ENCODE measurements around the gene CCDC30. TPM values are rescaled to one million over a fixed set of nuclear protein-coding genes. Genes with fewer than 3 reads are reported as not detected.

The CCDC30 gene
- 1.3 to 3.2 TPM (median 2.8 TPM) in 3 replicates for total RNA-seq
- long read RNA-seq, partial matches to known transcripts: 0 of 5 reads
- long read RNA-seq, other reads (novel, unspliced or antisense): 5 of 5 reads

DNA sequence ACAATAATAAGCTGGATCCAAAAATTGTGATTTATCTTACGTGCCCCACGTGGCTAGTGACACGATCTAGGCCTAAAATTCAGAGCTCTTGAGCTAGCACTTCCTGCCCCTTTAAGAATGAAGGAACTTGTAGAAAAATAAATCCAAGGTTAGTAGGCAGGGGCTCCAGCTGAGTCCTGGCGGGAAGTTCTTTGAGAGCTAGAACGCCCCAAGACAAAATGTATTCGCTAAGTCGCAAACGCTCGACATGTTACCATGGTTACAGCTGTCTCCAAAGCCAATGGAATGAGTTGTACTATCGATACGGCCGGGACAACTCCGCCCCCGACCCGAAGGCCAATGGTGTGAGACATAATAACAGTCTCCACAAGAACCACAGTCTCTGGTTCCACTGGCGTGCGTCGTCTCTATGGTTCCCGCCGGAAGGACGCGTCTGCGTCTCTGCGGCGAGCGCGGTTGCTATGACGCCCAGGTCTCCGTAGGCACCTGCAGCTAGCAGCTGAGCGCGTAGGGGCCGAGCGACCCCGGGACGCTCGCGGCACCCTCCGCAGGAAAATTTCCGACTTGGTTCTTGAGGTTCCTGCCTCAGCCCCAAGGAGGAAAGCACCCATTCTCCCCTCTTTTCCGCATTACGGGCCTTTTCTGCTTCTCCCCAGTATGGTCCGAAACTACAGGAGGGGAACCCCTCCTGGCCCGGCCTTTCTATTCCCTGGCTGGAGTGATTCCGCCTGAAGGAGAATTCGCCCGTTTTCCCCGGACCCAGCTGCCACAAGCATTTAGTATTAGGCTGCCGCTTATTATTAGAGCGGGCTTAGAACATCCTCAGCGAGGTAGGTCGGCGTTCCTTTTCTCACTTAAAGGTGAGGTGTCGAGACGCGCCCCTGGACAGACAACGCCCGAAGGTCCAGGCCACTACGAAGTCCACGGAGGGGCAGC, at the start of gene CCDC30:
TSS of gene CCDC30 (plus strand) at position 459 of the 936 bp plus-strand sequence. CDS start 17,266 bp downstream, outside the sequence.
- peaks cover 1% of the 10 kb centered on the region for H3K36me3 Mint-ChIP-seq (ENCODE audit: low read depth)
- peak within 1 kb of the TSS; percentile 93 for H3K27ac Mint-ChIP-seq (ENCODE audit: unreplicated experiment)
- H3K27me3 Mint-ChIP-seq (ENCODE audit: low read depth): no peaks in the 10 kb centered on the region

DNA sequence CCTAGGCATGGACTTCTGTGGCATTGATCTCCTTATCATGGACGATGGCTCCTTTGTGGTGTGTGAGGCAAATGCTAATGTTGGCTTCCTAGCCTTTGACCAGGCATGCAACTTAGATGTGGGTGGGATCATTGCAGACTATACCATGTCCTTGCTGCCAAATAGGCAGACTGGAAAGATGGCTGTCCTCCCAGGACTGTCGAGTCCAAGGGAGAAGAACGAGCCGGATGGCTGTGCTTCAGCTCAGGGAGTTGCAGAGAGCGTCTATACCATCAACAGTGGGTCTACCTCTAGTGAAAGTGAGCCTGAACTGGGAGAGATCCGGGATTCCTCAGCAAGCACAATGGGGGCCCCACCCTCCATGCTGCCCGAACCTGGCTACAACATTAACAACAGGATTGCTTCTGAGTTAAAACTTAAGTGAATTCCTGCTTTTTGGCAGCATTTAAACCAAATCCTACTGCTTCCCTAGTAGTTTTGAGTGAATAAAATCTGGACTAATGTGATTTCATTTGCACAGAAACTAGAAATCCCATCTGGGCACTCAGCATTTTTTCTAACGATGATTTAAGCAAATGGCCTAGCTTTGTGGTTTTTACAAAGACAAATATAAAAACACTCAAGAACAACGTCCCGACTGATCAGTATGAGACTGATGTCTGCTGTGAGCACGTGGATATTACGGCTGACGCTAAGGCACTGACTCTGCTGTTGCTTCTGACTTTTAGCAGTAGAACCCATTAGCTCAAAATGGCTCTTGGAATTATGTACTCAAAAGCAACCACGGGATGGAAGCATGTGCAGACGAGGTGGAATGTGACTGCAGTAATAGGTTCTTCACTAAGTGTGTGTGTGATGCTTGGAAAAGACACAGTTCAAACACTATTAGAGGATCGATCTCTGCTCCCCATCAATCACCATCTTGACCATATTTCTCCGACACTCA, 48.3 kb upstream of the CCDC30 start:
- Mint-ChIP-seq H3K4me3 (ENCODE audit: unreplicated experiment) (no peak overlapping the region), H3K9me3 (ENCODE audit: low read depth) (no peaks in the 10 kb centered on the region), H3K27ac (ENCODE audit: unreplicated experiment) (no peak overlapping the region), H3K4me1 (ENCODE audit: low read depth) (no peaks in the 10 kb centered on the region), H3K36me3 (ENCODE audit: low read depth) (no peaks in the 10 kb centered on the region), H3K27me3 (ENCODE audit: low read depth) (peaks cover 12% of the 10 kb centered on the region)
- TF ChIP-seq, protein P1, sequence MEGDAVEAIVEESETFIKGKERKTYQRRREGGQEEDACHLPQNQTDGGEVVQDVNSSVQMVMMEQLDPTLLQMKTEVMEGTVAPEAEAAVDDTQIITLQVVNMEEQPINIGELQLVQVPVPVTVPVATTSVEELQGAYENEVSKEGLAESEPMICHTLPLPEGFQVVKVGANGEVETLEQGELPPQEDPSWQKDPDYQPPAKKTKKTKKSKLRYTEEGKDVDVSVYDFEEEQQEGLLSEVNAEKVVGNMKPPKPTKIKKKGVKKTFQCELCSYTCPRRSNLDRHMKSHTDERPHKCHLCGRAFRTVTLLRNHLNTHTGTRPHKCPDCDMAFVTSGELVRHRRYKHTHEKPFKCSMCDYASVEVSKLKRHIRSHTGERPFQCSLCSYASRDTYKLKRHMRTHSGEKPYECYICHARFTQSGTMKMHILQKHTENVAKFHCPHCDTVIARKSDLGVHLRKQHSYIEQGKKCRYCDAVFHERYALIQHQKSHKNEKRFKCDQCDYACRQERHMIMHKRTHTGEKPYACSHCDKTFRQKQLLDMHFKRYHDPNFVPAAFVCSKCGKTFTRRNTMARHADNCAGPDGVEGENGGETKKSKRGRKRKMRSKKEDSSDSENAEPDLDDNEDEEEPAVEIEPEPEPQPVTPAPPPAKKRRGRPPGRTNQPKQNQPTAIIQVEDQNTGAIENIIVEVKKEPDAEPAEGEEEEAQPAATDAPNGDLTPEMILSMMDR (IDR thresholded peaks at IDR 0.05): no peak
- DNase-seq (ENCODE audit: low spot score): no peak

More for the DNA sequence above, at the start of gene CCDC30:
- peak; percentile 97 for DNase-seq (ENCODE audit: low spot score)
- TF ChIP-seq, protein P1 (IDR thresholded peaks at IDR 0.05): no peak
- peaks cover 23% of the 10 kb centered on the region for H3K4me1 Mint-ChIP-seq (ENCODE audit: low read depth)
- H3K9me3 Mint-ChIP-seq (ENCODE audit: low read depth): no peaks in the 10 kb centered on the region
- peak within 1 kb of the TSS; percentile 88 for H3K4me3 Mint-ChIP-seq (ENCODE audit: unreplicated experiment)

DNA sequence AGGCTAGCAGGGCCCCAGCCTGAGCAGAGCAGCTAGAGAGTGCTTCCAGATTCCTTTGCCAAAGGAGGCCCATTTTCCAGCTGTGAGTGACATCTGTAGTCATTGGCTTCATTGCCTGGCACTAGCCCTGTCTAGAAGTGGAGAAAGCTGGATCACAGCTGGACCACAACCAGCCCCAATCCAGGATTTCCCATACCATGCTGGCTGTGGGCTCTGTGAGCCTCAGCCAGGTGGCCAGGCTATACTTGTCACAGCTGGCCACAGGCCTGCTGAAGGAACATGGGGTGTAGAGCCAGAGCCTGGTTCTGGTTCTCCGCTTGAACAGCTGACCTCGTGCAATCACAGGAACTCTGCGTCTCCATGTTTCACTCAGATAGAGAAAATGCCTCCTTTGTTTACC, 45.9 kb upstream of the CCDC30 start:
- DNase-seq (ENCODE audit: low spot score): no peak
- H3K27ac Mint-ChIP-seq (ENCODE audit: unreplicated experiment): no peak overlapping the region
- H3K4me1 Mint-ChIP-seq (ENCODE audit: low read depth): peaks cover 11% of the 10 kb centered on the region
- peaks cover 6% of the 10 kb centered on the region for H3K27me3 Mint-ChIP-seq (ENCODE audit: low read depth)
- H3K4me3 Mint-ChIP-seq (ENCODE audit: unreplicated experiment): no peak overlapping the region
- no peaks in the 10 kb centered on the region for H3K9me3 Mint-ChIP-seq (ENCODE audit: low read depth)
- TF ChIP-seq, protein P1 (IDR thresholded peaks at IDR 0.05): no peak
- H3K36me3 Mint-ChIP-seq (ENCODE audit: low read depth): no peaks in the 10 kb centered on the region

DNA sequence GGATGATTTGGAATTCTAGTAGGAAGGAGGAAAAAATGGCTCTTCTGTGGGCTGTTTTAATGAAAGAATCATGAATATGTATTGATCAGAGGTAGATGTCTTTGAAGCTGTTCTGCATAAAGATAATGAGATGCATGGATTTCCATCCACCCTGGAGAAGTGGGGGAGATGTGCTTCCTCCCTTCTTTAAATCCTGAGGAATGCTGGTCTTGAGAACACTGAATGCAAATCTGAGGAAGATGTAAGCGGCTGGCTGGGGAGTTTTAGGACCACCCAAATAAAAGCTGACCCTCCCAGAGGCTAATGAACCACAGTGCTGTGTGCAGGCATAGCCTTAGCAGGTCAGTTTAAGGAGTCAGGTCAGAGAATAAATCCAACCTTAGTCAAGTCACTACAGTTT, 44.6 kb upstream of the CCDC30 start:
- H3K4me3 Mint-ChIP-seq (ENCODE audit: unreplicated experiment): no peak overlapping the region
- H3K27me3 Mint-ChIP-seq (ENCODE audit: low read depth): peaks cover 6% of the 10 kb centered on the region
- H3K9me3 Mint-ChIP-seq (ENCODE audit: low read depth): no peaks in the 10 kb centered on the region
- no peaks in the 10 kb centered on the region for H3K36me3 Mint-ChIP-seq (ENCODE audit: low read depth)
- no peak for DNase-seq (ENCODE audit: low spot score)
- TF ChIP-seq, protein P1 (IDR thresholded peaks at IDR 0.05): no peak
- H3K4me1 Mint-ChIP-seq (ENCODE audit: low read depth): peaks cover 16% of the 10 kb centered on the region
- no peak overlapping the region for H3K27ac Mint-ChIP-seq (ENCODE audit: unreplicated experiment)

Data from chondrocyte (in vitro differentiated cells).